ENCODE data around the gene ZNF555. TPM values are rescaled to one million over a fixed set of nuclear protein-coding genes. Genes with fewer than 3 reads are reported as not detected.

ZNF555 gene
- total and polyA plus RNA-seq, 9 of the 15 experiments (the other 6 are each of a cell fraction or from before 2014, with no cell fraction given): 2.0 to 6.7 (median 5.4) TPM

DNA sequence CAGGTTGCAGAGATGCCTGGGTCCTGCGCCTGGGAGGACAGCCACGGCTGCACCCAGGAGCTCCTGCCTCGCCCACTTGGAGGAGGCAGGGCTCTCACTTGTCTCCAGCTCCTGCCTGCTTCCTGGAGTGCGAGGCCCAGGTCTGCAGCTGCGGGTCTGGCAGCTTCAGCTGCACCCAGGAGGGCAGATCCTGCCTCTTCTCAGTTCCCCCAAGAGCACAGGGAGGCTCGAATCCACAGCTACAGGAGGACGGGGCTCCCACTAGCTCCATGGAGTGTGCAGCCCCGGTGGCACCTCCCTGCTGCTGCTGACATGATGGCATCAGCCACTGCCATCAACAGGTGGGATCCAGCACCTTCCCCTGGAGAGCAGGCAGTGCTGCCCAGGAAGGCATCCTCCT lies 17.1 kb upstream of the ZNF555 start:
- ATAC-seq (no peak), FAIRE-seq (no peak), DNase-seq (ENCODE audit: extremely low read depth in 1 of 4, low spot score in 3 of 4) (peak in 1 of 4 experiments; percentile 1)
- intact Hi-C loops (cut with micrococcal nuclease): no loop called here
- 47% methylated on average over 6 of the region's 8 CpGs for WGBS (ENCODE audit: insufficient coverage, low coverage, missing lambda C conversion rate)
- Histone ChIP-seq H3K9ac (ENCODE audit: insufficient read depth in 1 of 2, low read depth in 2 of 2, low read length in 2 of 2) (peak overlapping the region in 1 of 2 experiments; percentile 46; a peak in 1 of 4 replicates), H4K20me1 (replicated peaks; ENCODE audit: control insufficient read depth, insufficient read depth, low read length) (no peaks in the 10 kb centered on the region), H3K4me3 (no peak overlapping the region), H3K4me1 (replicated peaks in 1 of 2; ENCODE audit: control insufficient read depth in 2 of 2, insufficient read depth in 2 of 2, low read length in 2 of 2) (peaks cover 0 to 15% of the 10 kb centered on the region in 2 experiments; a peak in 3 of 5 replicates), H3K79me2 (ENCODE audit: control insufficient read depth, insufficient read depth, low read length) (peaks cover 7% of the 10 kb centered on the region), H3K4me2 (ENCODE audit: insufficient read depth, low read length) (no peak overlapping the region), H3K9me3 (replicated peaks; ENCODE audit: control insufficient read depth, insufficient read depth, low read depth, low read length) (peaks cover 4% of the 10 kb centered on the region), H3K9me1 (ENCODE audit: control insufficient read depth, insufficient read depth, low read length) (no peaks in the 10 kb centered on the region), H3K36me3 (ENCODE audit: control insufficient read depth, insufficient read depth, low read length) (no peaks in the 10 kb centered on the region), H2AFZ (ENCODE audit: low read depth, low read length) (no peak overlapping the region), H3K27ac (ENCODE audit: extremely low read depth, low read depth, low read length) (no peak overlapping the region), H3K27me3 (ENCODE audit: control insufficient read depth in 2 of 2, insufficient read depth in 2 of 2, low read length in 2 of 2) (no peaks in the 10 kb centered on the region)
- ChIA-PET CTCF (ENCODE audit: low intra/inter-chr PET ratio) (no interaction called here), POLR2A (interaction anchor here (0.6 to 1.2 kb wide), 3 partner anchors 14 to 478 kb away, joined by 3 to 5 read pairs (median 3); no protein-coding TSS in a partner anchor)
- TF ChIP-seq POLR2G (IDR thresholded peaks at IDR 0.05; ENCODE audit: low read depth, low read length) (0 out of 2 replicates have a peak, but pooled peaks have one; percentile 14), MECOM (CRISPR knock-in tag; IDR thresholded peaks at IDR 0.05) (no peak), RBFOX2 (IDR thresholded peaks at IDR 0.05; ENCODE audit: low read depth, low read length) (0 out of 2 replicates have a peak, but pooled peaks have one; percentile 27)
- in situ Hi-C loops (cut with MboI): no loop called here
- BruUV-seq (replicated peaks): no TSS peak

- intact Hi-C loops (cut with micrococcal nuclease): no loop called here
- no peak for FAIRE-seq
- no peak for ATAC-seq
- H3K9me3 ChIP-seq (replicated peaks; ENCODE audit: control insufficient read depth, insufficient read depth, low read depth, low read length): peaks cover 3% of the 10 kb centered on the region
- no peaks in the 10 kb centered on the region for H3K9me1 ChIP-seq (ENCODE audit: control insufficient read depth, insufficient read depth, low read length)
- H3K4me3 ChIP-seq: no peak overlapping the region
- CTCF ChIA-PET (ENCODE audit: low intra/inter-chr PET ratio): no interaction called here
- TF ChIP-seq ZNF140 (CRISPR knock-in tag; IDR thresholded peaks at IDR 0.05): no peak
- TF ChIP-seq HDAC8 (tag; IDR thresholded peaks at IDR 0.05): no peak
- no peak for TF ChIP-seq KAT8 (IDR thresholded peaks at IDR 0.05; ENCODE audit: low read depth)
- WGBS (ENCODE audit: insufficient coverage, low coverage, missing lambda C conversion rate): 12% methylated on average over 2 of the region's 2 CpGs
- no peaks in the 10 kb centered on the region; a peak in 1 of 5 replicates for H3K4me1 ChIP-seq (replicated peaks in 1 of 2; ENCODE audit: control insufficient read depth in 2 of 2, insufficient read depth in 2 of 2, low read length in 2 of 2)
- DNase-seq (ENCODE audit: extremely low read depth in 1 of 4, low spot score in 3 of 4): no peak
- H3K27me3 ChIP-seq (ENCODE audit: control insufficient read depth in 2 of 2, insufficient read depth in 2 of 2, low read length in 2 of 2): no peaks in the 10 kb centered on the region
- no peak overlapping the region for H3K4me2 ChIP-seq (ENCODE audit: insufficient read depth, low read length)
- H3K79me2 ChIP-seq (ENCODE audit: control insufficient read depth, insufficient read depth, low read length): no peaks in the 10 kb centered on the region
- H3K36me3 ChIP-seq (ENCODE audit: control insufficient read depth, insufficient read depth, low read length): no peaks in the 10 kb centered on the region
- in situ Hi-C loops (cut with MboI): no loop called here
- H4K20me1 ChIP-seq (replicated peaks; ENCODE audit: control insufficient read depth, insufficient read depth, low read length): no peaks in the 10 kb centered on the region
- BruUV-seq (replicated peaks): no TSS peak
- no peak overlapping the region for H2AFZ ChIP-seq (ENCODE audit: low read depth, low read length)
- no peak overlapping the region for H3K27ac ChIP-seq (ENCODE audit: extremely low read depth, low read depth, low read length)
- no peak overlapping the region for H3K9ac ChIP-seq (ENCODE audit: insufficient read depth in 1 of 2, low read depth in 2 of 2, low read length in 2 of 2)
- POLR2A ChIA-PET: no interaction called here
Measured at GRCh38 chr19:2827022-2827421, 14.3 kb upstream of the ZNF555 start.

Data from K562 (cell line).